Muscle layer of colon (tissue), 2 donors: Measurements from ENCODE around the gene MTMR4.
A peak's percentile ranks its signal among the peaks of the same experiment; 100 is the strongest.

Experiments used
- H3K27ac ChIP-seq: one replicate; pipeline ENCODE4 v1.7.0; 2013; ENCODE audit warnings: low read depth, mild to moderate bottlenecking, low read length, moderate library complexity
- H3K27me3 ChIP-seq, 2 donors: one replicate each; pipeline ENCODE4 v1.7.0; 2013; ENCODE audit warnings: low read length in 2 of 2, mild to moderate bottlenecking in 2 of 2; ENCODE audit not compliant: insufficient read depth in 2 of 2, control insufficient read depth in 1 of 2
- H3K36me3 ChIP-seq: one replicate; pipeline ENCODE4 v1.7.0; 2013; ENCODE audit warnings: mild to moderate bottlenecking, low read length; ENCODE audit not compliant: insufficient read depth
- H3K4me1 ChIP-seq: one replicate; pipeline ENCODE4 v1.7.0; 2013; ENCODE audit warnings: mild to moderate bottlenecking, low read length; ENCODE audit not compliant: insufficient read depth
- H3K4me3 ChIP-seq, 2 donors: one replicate each; pipeline ENCODE4 v1.7.0; 2013; ENCODE audit warnings: low read length in 2 of 2, low read depth in 1 of 2, mild to moderate bottlenecking in 1 of 2, moderate library complexity in 1 of 2
- H3K9ac ChIP-seq: one replicate; pipeline ENCODE4 v1.7.0; 2013; ENCODE audit warnings: low read length
- H3K9me3 ChIP-seq: one replicate; pipeline ENCODE4 v1.7.0; 2013; ENCODE audit warnings: mild to moderate bottlenecking, low read length
- donor health status: abdominal sarcoma.
- donor health status: Adenocarcinoma of cecum.

Gene MTMR4

DNA sequence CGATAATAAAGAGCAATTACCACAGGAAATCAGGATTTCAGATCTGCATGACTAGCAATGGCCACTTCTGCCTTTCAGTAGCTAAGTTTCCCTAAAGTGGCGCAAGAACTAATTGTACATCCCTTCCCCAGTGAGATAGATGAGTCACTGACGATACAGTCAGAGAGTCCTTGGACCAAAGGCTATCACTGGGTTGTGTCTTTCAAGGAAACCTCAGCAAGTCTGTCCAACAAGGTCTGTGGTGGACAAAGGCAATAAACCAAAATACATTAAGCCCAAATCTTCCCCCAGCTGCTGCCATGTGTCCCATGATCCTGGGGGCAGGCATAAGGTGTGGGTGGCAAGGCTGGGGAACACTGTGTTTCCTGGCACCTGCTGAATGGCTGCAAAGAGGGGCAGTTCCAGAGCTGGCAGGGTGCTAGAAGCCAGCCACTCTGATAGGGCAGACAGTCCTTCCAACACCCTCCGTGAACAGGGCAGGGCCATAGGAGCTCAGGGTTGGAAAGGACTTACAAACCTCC lies 20.5 kb upstream of the MTMR4 start:
- Histone ChIP-seq H3K4me3 (no peak overlapping the region), H3K27me3 (no peaks in the 10 kb centered on the region), H3K27ac (no peak overlapping the region), H3K9ac (no peak overlapping the region), H3K36me3 (no peaks in the 10 kb centered on the region), H3K4me1 (peaks cover 7% of the 10 kb centered on the region), H3K9me3 (no peaks in the 10 kb centered on the region)

DNA sequence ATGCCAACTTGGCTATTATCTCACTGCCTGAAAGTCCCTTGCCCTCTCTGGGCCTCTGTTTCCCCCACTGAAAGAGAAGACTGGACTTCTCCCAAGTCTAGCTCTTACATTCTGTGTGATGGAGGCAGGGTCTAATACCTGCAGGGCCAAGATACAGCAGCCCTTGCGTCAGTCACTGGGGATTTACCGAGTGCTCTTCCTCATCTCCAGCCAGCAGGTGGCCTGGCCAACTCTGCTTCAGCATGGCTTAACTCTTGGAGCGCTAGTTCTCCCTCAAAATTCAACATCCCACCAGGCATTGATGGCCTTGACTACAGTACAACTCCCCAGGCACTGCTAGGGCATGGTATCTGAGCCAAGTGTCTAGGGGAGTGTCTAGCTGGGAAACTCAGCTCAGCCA lies 19.9 kb upstream of the MTMR4 start:
- Histone ChIP-seq H3K4me3 (no peak overlapping the region), H3K27ac (no peak overlapping the region), H3K27me3 (no peaks in the 10 kb centered on the region), H3K4me1 (peaks cover 7% of the 10 kb centered on the region), H3K9ac (no peak overlapping the region), H3K9me3 (no peaks in the 10 kb centered on the region), H3K36me3 (no peaks in the 10 kb centered on the region)

DNA sequence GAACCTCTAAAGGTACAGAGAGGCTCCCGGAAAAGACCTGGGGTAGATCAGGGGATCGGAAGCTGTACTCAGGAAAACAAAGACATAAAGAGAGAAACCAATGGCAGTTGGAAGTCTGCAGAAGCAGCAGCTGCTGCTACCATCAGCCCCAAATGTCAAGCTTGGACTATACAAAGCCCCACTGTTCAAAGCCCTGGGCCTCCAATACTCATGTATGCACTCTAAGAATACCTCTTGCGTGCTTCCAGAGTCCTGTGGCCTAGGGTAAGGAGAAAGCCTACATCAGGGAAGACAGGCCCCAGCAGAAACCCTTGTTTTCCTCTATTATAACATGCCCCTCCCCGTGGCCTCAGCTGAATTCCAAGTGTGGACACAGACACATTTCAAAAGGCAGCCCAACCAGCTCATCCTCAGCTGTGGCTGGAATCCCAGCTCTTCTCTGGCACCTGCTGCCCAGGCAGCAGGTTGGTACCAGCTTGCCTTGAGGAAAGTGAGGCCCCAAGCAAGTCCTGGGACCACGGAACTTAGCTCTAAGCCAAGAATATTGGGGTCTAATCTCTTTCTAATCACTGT lies 19.3 kb upstream of the MTMR4 start:
- H3K27me3 ChIP-seq, result no peaks in the 10 kb centered on the region
- H3K4me3 ChIP-seq, result no peak overlapping the region
- no peak overlapping the region for H3K9ac ChIP-seq
- H3K4me1 ChIP-seq, result peaks cover 7% of the 10 kb centered on the region
- H3K9me3 ChIP-seq, result no peaks in the 10 kb centered on the region
- no peak overlapping the region for H3K27ac ChIP-seq
- no peaks in the 10 kb centered on the region for H3K36me3 ChIP-seq

DNA sequence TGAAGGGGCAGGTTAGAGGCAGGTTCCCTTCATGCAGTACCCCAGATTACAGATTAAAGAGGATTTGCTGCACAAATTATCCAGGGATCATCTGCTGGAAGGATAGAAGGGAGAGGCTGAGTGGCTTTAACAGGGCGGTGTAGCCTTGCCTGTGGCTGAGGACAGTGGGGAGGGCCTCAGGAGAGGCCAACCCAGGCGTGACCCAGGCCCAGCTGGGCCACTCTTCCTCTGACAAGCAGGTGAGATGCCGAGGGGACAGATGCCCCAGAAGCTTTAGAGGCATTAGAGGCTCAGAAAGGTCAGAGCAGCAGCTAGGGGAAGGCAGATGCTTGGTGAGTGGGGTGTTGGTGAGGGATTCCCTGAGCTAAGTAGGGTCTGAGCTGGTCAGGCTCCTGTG lies 18.1 kb upstream of the MTMR4 start:
- H3K9me3 ChIP-seq, result no peaks in the 10 kb centered on the region
- H3K27ac ChIP-seq, result no peak overlapping the region
- peak overlapping the region; percentile 13 for H3K9ac ChIP-seq
- H3K27me3 ChIP-seq, result no peaks in the 10 kb centered on the region
- H3K4me3 ChIP-seq, result peak overlapping the region in 1 of 2 donors; percentile 57
- H3K4me1 ChIP-seq, result peaks cover 7% of the 10 kb centered on the region
- no peaks in the 10 kb centered on the region for H3K36me3 ChIP-seq

DNA sequence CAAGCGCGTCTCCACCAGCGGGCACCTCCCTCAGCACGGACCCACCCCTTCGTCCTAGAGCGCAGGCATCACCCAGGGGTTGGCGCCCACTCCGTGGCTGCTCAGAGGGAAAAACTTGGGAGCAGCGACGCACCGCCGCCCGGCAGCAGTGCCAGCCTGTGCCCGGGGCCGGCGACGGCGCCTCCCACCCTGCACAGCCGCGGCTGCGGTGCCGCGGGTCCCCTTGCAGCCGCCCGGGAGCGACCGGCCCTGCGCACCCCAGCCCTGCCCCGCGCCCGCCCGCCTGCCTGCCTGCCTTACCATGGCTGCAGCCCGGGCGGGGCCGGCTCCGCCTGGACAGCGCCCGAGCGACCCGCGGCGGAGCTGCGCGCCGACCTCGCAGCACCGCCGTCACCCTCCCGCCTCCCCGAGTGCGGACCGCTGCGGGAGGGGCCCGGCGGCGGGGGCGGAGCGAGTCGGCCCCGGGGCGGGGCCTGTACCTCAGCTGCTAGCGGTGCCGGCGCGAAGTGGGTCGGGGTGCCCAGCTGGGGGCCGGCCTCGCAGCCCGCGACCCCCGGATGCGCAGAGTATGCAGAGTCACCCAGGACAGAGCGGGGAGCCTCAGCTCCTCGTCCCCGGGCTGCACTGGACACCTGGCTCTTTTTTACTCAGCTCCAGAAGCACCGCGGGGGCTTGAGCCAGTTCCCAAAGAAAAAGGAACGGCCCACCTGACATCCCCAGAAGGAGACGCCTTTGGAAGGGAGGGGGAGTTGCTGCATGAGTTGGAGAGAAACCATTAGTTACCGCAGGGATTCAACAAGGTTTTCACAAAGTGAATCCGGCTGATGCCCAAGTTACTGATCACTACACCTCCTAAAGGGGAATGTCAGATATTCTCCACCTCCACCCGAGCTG lies 17.5 kb upstream of the MTMR4 start:
- peaks cover 7% of the 10 kb centered on the region for H3K4me1 ChIP-seq
- peak overlapping the region; percentile 13 for H3K9ac ChIP-seq
- no peak overlapping the region for H3K27ac ChIP-seq
- H3K27me3 ChIP-seq, result no peaks in the 10 kb centered on the region
- H3K36me3 ChIP-seq, result no peaks in the 10 kb centered on the region
- H3K4me3 ChIP-seq, result peak overlapping the region; percentile 29 to 57
- no peaks in the 10 kb centered on the region for H3K9me3 ChIP-seq

DNA sequence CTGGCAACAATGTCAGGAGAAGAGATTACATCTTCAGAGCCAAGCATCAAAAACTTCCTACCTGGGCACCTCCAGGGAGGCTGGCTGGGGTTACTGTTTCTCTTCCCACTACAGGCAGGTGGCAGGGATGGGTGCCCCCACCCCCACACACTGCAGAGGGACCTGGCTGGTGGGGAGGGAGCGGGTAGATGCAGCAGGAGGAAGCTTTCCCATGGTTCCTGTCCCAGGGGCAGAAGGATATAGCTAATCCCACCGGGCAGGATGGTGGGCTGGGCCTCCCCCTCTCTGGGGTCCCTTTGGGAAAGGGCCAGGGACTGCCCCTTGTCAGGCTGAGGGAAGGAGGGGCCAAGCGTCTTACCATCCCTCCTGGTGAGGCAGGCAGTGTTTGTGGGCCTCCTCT lies 16.7 kb upstream of the MTMR4 start:
- Histone ChIP-seq H3K4me3 (peak overlapping the region in 1 of 2 donors; percentile 52), H3K9ac (no peak overlapping the region), H3K9me3 (no peaks in the 10 kb centered on the region), H3K36me3 (no peaks in the 10 kb centered on the region), H3K27me3 (no peaks in the 10 kb centered on the region), H3K27ac (no peak overlapping the region), H3K4me1 (peaks cover 7% of the 10 kb centered on the region)

DNA sequence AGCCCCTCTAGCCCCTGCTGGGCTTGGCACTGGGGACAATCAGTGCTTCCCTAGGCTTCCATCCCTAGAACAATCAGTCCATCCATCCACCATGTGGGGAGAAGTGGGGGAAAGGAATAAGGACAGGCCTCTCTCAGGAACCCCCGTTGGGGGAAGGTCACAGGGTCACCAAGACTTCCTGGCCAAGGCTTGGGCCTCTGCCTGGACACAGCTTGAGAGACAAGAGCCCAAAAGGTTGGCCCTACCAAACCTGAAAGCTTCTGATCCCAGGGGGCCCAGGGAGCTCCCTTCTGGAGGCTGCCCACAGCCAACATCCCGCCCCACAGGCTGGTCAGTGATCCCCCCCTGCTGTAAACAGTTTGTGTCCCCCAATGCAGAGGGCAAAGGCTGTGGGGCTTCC lies 16.2 kb upstream of the MTMR4 start:
- Histone ChIP-seq H3K9me3 (no peaks in the 10 kb centered on the region), H3K4me3 (no peak overlapping the region), H3K4me1 (peaks cover 7% of the 10 kb centered on the region), H3K36me3 (no peaks in the 10 kb centered on the region), H3K9ac (no peak overlapping the region), H3K27me3 (no peaks in the 10 kb centered on the region), H3K27ac (no peak overlapping the region)

DNA sequence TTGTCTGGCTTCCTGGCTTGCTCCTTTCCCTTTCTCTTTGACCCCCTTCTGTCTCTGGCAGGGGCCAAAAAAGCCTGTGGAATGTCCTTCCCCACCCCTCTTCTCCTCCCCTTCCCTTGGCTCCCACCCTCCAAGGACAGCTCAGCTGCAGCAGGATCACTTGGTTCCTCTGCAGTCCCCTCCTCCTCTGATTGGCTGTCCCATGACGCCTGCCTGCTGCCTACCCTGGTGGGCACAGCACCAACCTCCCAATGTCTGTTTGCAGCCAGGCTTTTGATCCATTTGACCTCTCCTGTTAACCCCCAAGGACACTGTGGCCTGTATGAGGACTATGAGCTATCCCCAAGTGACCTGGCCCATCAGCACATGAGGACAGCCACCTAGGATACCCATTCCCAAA lies 14.8 kb upstream of the MTMR4 start:
- H3K36me3 ChIP-seq, result no peaks in the 10 kb centered on the region
- peaks cover 7% of the 10 kb centered on the region for H3K4me1 ChIP-seq
- H3K27ac ChIP-seq, result no peak overlapping the region
- no peak overlapping the region for H3K4me3 ChIP-seq
- no peak overlapping the region for H3K9ac ChIP-seq
- H3K27me3 ChIP-seq, result no peaks in the 10 kb centered on the region
- no peaks in the 10 kb centered on the region for H3K9me3 ChIP-seq

DNA sequence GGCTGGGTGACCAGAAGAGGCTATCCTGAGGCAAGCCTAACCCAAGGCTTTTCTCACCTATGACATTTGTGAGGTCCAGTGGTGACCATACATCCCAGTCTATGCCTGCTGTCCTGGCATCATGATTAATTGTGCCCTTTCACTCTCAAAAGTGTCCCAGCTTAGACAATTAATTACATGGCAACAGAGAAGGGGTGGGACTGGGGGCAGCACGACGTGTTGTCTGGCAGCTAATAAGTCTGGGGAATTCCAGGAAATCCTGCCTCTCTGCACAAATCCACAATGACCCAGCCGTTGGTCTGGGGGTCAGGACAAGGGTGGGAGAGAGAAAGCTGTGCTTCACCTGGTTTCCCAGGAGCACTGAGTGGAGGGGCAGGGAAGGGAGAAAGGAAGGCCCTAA lies 14.0 kb upstream of the MTMR4 start:
- Histone ChIP-seq H3K9ac (no peak overlapping the region), H3K27me3 (no peaks in the 10 kb centered on the region), H3K9me3 (no peaks in the 10 kb centered on the region), H3K27ac (no peak overlapping the region), H3K36me3 (no peaks in the 10 kb centered on the region), H3K4me3 (no peak overlapping the region), H3K4me1 (peaks cover 7% of the 10 kb centered on the region)

DNA sequence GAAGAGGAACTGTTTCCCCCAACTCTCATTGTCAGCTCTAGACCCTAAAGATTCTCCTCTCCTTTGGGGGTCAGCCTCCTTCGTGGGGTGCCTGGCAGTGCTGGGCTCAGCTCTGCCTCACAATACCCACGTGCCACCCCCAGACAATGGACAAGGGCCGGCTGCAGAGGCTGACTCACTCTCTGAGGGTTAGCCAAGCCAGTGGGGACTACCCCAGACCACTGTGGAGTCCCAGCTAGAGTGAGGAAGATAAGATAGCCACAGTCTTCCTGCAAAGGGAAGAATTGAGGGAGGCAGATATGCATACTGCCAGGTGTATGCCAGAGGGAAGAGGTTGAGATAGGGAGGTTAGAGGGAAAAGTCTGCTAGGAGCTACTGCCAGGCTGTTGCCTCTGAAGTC lies 13.5 kb upstream of the MTMR4 start:
- no peak overlapping the region for H3K9ac ChIP-seq
- H3K9me3 ChIP-seq, result no peaks in the 10 kb centered on the region
- H3K4me3 ChIP-seq, result no peak overlapping the region
- H3K27ac ChIP-seq, result no peak overlapping the region
- H3K27me3 ChIP-seq, result no peaks in the 10 kb centered on the region
- peaks cover 7% of the 10 kb centered on the region for H3K4me1 ChIP-seq
- H3K36me3 ChIP-seq, result no peaks in the 10 kb centered on the region

DNA sequence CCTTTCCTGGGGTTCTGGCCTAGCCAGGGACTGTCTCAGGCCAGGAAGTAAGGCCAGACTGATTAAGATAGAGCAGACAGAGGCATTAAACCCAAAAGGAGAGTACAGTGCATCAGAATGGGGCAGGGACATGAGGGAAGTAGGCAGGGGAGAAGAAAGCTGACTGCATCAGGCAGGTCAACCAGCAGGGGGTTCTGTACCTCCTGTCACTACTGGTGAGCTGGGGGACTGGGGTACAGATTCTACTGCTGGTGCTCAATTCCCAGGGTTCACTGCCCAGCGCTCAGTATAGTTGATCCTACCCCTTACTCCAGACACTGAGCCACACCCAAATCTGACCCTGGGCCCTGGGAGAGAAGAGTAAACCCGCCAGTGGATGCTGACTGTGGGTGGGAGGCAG lies 12.9 kb upstream of the MTMR4 start:
- no peak overlapping the region for H3K27ac ChIP-seq
- H3K9me3 ChIP-seq, result no peaks in the 10 kb centered on the region
- peaks cover 3% of the 10 kb centered on the region for H3K4me1 ChIP-seq
- H3K27me3 ChIP-seq, result no peaks in the 10 kb centered on the region
- H3K9ac ChIP-seq, result no peak overlapping the region
- H3K36me3 ChIP-seq, result no peaks in the 10 kb centered on the region
- no peak overlapping the region for H3K4me3 ChIP-seq
